GM12801 (cell line): ENCODE measurements around the gene BRAF.

Experiments used
- TF ChIP-seq, protein P1 (sequence below): IDR thresholded peaks from one replicate; pipeline ENCODE4 v1.5.1; 2011; ENCODE audit warnings: control low read depth; ENCODE audit not compliant: insufficient read length; ENCODE audit errors: extremely low read depth

Gene BRAF

DNA sequence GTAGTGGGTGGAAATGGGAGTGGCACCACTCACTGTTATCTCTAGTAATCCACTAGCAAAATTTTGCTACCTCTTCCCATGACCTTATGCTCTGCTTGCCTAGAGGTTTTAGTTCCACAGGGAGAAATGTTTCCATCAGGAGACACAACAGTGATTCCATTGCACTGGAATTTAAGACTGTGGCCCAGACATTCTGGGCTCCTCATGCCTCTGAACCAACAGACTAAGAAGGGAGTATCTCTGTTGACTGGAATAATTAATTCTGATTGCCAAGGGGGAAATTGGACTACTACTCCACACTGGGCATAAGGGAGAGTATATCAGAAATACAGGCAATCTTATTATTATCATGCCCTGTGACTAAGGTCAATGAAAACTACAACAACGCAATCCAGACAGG, 16.2 kb upstream of the BRAF start:
- TF ChIP-seq, protein P1, sequence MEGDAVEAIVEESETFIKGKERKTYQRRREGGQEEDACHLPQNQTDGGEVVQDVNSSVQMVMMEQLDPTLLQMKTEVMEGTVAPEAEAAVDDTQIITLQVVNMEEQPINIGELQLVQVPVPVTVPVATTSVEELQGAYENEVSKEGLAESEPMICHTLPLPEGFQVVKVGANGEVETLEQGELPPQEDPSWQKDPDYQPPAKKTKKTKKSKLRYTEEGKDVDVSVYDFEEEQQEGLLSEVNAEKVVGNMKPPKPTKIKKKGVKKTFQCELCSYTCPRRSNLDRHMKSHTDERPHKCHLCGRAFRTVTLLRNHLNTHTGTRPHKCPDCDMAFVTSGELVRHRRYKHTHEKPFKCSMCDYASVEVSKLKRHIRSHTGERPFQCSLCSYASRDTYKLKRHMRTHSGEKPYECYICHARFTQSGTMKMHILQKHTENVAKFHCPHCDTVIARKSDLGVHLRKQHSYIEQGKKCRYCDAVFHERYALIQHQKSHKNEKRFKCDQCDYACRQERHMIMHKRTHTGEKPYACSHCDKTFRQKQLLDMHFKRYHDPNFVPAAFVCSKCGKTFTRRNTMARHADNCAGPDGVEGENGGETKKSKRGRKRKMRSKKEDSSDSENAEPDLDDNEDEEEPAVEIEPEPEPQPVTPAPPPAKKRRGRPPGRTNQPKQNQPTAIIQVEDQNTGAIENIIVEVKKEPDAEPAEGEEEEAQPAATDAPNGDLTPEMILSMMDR = no peak

DNA sequence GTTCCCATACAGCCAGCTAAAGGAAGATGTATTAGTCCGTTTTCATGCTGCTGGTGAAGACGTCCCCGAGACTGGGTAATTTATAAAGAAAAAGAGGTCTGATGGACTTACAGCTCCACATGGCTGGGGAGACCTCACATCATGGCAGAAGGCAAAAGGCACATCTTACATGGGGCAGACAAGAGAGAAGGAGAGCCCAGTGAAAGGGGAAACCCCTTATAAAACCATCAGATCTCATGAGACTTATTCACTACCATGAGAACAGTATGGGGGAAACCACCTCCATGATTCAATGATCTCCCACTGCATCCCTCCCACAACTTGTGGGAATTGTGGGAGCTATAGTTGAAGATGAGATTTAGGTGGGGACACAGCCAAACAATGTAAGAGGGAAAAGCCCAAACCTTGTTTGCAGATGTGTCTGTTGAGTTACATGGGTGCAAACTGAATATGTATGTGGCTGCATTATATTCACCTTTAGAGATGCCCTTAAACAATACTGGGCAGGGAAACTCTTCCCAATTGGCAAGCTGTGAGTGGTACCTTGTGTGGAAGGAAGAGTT, 13.1 kb upstream of the BRAF start:
- TF ChIP-seq, protein P1 = no peak

DNA sequence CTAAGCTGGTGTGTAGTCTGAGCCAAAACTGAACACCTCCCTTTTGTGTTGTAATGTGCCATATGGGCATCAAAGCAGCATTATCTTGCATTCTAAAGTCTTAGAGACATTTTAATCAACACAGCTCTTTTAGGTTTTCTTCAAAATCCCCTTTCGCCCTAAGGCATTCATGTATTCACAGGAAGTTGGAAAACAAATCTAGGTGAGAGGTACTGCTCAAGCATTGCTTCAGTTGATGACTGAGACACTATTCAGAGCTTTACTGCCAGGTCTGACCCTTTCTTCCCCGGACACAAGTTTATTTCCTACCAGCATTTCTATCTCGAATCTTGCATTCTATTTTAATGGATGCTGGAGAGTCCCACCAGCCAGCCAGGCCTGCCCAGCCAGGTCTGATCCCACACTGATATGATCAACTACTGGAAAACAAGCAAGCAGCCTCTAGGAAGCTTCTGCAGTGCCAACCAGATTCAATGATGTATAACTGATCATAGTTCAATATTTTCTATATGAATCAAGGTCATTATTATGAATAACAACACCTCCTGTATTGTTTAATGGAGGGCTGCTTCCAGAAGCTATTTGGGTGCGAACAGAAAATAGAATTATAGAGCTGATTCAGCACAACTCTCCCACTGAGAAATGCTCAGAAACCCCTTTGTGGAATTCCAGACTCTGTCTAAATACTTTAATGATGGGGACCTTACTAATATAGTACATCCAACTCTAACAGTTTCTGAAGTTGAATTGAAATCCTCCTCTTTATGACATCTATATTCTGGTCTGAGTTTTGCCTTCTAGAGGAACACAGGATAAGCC, 4.0 kb upstream of the BRAF start:
- TF ChIP-seq, protein P1 = no peak

DNA sequence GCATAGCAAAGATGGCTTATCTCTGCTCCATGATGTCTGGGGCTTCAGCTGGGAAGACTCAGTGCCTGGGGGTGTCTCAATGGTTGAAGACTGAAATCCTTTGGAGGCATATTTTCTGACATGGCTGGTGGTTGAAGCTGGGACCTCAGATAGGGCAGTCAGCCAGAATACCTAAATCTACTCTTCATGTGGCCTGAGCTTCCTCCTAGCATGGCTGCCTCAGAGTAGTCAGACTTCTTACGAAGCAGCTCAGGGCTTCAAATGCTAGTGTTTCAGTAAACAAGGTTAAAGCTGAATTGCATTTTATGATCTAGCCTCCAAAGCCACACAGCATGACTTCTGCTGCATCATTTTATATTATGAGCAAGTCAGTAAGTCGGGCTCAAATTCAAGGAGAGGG, 2.6 kb upstream of the BRAF start:
- TF ChIP-seq, protein P1 = no peak

DNA sequence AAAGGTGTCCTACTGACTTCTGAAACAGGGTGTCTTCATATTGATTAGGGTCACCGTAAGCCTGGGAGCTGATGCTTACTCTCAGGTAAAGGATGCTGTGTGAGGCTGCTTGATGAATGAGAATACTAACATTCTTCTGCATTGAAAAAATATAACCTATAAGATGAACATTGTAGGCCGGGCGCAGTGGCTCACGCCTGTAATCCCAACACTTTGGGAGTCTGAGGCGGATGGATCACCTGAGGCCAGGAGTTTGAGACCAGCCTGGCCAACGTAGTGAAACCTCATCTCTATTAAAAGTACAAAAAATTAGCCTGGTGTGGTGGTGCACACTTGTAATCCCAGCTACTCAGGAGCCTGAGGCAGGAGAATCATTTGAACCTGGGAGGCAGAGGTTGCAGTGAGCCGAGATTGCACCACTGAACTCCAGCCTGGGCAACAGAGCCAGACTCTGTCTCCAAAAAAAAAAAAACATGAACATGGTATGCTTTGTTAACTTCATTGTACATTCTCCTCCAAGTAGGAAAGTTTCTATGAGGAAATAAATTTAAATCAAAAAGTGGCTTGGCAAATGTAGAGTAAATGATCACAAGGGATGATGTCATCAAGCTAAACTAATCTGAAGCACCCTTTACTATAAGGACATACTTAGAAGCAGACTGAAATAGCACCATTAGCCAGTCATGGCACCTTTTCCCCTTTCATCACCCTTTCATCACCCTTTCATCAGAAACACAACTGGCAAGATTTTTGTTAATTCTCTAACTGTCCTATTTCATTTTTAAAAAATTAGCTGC, 1.5 kb upstream of the BRAF start:
- TF ChIP-seq, protein P1 = no peak

DNA sequence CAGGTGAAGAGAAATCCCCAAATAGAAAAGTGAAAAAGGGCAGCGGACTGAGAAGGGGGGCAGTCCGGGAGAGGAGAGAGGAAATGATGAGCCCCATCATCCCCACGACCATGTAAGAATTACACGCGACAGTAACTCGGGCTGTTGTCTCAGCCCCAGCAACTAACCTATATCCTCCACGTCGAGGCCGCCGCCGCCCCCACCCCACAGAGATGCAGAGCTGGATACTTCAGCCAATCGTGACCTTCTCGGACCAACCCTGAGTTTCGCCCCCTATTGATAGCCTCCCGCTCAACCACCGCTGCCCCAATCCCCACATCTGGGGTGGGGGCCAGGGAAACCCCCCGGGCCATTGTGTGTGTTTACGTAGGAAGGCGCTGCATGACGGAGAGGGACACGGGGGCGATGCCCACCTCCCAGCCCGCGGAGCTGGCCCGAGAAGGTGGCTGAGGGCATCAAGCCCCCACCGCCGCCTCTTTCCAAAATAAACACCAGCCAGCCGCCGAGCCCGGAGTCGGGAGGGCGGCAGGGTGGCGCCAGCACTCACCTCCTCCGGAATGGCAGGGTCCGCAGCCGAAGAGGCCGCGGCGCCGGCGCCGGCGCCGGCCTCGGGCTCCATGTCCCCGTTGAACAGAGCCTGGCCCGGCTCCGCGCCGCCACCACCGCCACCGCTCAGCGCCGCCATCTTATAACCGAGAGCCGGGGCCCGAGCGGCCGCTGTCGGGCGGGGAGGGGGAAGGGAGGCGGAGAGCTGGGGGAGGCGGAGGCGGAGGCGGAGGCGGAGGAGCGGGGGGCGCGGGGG, 509 bp downstream of the BRAF start:
- TF ChIP-seq, protein P1 = no peak
